NOMO-1 treated with dmso at 0.1 percent for 144 hours (cell line): ENCODE results near the gene GDPD4.

Experiments used
- DNase-seq: peaks from one replicate; lab custom pipeline; 2025; ENCODE audit not compliant: unreplicated experiment; lab: John Stamatoyannopoulos, UW

The GDPD4 gene, protein sequence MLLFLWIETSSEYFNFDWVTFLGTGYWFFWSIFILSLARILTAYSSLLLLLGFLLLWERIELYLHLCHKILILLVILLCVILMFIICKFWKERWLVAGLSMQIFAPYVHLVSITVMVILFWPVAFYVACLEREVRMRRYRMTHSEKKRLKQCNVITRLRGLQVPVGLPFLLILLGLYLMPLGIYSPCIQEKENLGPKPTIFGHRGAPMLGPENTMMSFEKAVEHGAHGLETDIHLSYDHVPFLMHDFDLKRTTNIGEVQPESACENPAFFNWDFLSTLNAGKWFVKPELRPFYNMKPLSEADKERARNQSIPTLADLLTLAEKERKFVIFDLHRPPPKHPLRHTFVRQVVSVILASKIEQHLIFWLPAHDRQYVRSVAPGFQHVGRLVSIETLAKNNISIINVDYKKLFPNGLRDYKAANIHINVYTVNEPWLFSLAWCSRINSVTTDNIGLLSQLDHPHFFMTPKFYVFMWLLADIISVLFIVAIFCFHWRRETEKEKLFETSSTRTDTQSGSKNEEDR

DNA sequence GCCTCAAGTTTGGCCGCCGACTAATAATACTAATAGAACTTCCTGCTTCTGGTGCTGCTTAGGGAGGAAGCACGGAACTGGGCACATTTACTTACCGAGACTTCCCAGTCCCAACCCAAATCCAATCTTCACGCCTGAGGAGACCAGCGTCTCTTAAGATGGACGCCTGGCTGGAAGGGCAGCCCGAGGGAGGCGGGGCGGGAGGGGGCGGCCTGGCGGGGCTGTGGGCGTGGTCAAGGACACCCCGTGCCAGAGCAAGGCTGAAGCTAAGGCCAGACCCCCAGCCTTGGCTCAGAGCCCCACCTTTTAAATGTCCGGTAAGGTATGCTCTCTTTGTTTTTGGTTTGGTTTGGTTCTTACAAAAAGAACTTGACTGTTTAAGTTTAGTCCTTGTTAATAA, at the start of gene GDPD4:
TSS of gene GDPD4 (minus strand) at position 177 of the 400 bp plus-strand sequence. CDS start 16,549 bp downstream, outside the sequence.
- DNase-seq, result no peak

GRCh38 chr11:77347948-77348347, 46.5 kb upstream of the GDPD4 start:
- DNase-seq, result no peak

- DNase-seq, result no peak
Measured at GRCh38 chr11:77346906-77347603, 45.6 kb upstream of the GDPD4 start.

GRCh38 chr11:77345621-77346020, 44.1 kb upstream of the GDPD4 start:
- DNase-seq, result no peak

GRCh38 chr11:77340501-77340900, 39.0 kb upstream of the GDPD4 start:
- no peak for DNase-seq

- no peak for DNase-seq
Measured at GRCh38 chr11:77332259-77332658, 30.8 kb upstream of the GDPD4 start.

DNA sequence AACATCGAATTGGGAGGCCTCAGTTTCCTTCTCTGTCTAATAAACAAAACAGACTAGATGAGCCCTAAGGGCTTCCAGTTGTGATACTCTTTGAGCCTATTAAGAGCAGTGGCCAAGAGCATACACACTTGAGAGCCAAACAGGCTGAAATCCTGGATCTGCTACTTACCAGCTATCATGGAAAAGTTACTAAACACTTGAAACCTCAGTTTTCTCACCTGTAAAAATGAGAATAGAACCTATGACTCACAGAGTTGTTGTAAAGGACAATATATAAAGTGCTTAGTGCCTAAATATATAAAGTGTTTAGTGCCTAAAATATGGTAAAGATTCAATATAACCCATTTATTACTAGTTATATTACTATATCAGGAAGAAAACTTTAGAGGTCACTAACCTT, 23.7 kb upstream of the GDPD4 start:
- no peak for DNase-seq

GRCh38 chr11:77324508-77324907, 23.0 kb upstream of the GDPD4 start:
- no peak for DNase-seq

DNA sequence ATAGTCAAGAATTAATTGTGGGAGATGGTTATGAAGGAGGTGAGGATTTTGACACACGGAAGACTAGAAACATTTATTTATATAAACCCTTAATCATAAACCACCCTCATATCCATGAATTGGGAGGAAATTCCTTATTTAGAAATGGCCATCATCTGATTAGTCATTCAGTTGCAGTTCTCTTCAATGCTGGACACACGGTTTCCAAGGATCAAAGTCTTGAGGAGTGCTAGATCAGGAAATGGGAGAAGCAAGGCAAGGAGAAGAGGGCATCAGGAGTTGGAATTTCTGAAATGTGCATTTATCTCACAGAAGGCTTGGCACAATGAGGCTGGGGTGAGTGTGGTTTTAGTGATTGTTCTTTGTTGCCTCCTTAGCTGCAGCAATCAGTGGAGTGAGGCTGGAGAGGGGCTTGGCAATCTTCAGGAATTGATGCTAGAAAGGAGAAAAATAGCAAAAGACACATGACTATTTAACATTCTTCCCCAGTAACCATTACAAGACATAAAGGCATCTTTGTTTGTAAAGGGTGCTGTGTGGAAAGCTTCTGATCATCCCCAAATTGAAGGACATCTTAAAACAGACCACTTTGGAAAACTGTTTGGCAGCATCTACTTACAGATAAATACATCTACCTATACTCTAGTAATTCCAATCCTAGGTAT, 21.6 kb upstream of the GDPD4 start:
- no peak for DNase-seq

DNA sequence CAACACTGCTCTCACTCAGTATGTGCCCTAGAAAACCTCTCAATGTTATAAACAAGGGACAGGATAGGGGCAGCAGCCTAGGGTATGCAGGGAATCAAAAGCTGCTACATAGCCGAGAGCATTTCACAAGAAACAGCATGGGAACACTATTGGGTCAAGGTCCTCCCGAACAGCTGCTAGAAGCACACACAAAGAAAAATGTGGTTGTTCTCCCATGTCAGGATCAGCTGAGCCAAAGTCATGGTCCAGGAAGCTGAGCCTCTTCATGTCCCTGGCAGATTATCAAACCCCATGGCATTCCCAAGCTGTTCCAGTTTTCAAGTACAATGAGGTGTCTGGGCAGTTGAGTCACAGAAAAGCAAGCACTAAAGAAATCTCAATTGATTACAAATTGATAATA, 21.0 kb upstream of the GDPD4 start:
- DNase-seq, result no peak

GRCh38 chr11:77320351-77320750, 18.9 kb upstream of the GDPD4 start:
- DNase-seq, result no peak

- no peak for DNase-seq
Measured at GRCh38 chr11:77318600-77318999, 17.1 kb upstream of the GDPD4 start.

DNA sequence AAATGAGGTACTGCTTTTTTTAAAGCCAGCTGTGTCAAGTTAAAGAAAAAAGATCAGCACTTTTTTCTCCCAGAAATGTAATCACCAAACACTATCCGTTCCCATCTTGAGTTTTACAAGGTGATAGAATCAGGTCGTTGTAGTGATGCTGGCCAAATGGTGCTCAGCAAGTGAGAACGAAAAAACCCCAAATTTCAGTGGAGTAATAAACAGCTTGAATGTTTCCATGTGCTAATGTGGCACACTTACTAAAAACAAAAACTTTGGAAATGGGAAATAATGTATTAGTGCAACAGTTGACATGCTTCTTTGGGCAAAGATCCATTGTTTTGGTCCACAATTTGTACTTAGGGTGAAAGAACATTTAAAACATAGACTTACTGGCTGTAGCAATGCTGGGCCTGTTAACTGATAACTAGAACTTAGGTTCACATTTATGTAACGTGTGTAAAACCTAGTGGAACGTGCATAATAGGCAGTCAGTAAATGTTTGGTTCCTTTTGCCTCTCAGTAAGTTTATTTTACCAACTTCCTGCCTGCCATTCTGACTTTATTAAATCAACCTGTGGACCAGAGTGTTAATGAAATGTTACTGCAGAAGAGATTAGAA, 15.4 kb upstream of the GDPD4 start:
- DNase-seq, result no peak

DNA sequence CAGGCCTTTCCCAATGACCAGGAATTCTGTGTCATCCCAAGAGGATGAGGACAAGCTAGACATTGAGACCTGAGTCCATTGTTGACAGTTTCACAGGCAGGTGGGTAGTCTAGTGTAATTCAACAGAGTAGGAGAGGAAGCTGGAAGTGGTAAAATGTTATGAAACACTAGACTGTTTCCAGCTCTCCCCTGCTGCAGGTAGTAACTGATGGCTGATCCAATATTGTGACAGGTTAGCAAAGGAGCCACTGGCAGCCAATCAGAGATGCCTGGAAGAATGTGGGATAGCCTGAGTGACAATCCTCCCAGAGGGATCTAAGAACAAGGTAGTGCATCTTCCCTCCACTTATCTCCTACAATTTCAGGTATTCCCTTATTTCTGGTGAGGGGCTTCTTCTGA, 10.6 kb upstream of the GDPD4 start:
- no peak for DNase-seq

DNA sequence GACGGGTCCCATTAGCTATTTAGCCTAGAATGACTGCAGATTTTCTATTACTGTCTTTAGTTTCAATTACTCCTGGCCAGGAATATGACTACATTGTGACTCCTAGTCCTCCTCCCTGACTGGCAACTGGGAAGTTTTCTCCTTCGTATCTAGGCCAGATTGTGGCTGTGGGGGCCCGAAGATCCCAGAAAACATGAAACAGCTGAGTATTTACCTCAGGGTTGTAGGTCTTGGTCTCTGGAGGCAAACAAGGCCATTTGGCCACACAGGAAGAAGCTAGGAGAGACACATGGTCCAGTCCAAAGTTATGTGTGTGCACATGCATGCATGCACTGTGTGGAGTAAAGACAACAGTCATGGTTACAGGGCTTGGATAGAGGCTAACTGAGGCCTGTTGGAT, 10.2 kb upstream of the GDPD4 start:
- no peak for DNase-seq

GRCh38 chr11:77310721-77311120, 9.2 kb upstream of the GDPD4 start:
- DNase-seq, result no peak

GRCh38 chr11:77309401-77310085, 8.1 kb upstream of the GDPD4 start:
- DNase-seq, result no peak

GRCh38 chr11:77308838-77309237, 7.4 kb upstream of the GDPD4 start:
- no peak for DNase-seq

GRCh38 chr11:77303328-77303727, 1.8 kb upstream of the GDPD4 start:
- no peak for DNase-seq

DNA sequence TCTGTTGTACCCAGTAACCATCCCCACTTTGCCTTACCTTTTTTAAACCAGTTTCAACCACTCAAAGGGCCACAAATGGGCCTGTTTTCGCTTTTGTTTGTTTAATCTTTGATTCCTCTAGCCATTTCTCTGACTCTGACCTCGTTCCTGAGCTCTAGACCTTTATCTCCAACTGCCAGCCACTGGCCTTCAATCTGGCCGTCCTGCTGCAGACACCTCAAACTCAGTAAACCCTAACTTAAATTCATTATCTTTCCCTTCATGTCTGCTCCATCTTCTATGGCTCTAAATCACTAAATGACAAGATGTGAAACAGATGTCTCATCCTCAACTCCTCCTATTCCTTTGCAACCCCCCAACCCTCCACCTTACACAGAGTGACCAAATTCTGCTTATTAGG, 1.3 kb upstream of the GDPD4 start:
- DNase-seq, result no peak

- DNase-seq, result no peak
Measured at GRCh38 chr11:77300695-77301094, 791 bp downstream of the GDPD4 start.
